Stimulated activated naive CD8-positive, alpha-beta T cell treated with anti-CD3 and anti-CD28 coated beads, Interleukin-15, amount 100 ng/mL, for 72 hours (primary cell): ENCODE data around the gene TAMALIN.

Source experiments
- ATAC-seq: fragments of 150-1000 bp; cut with Tn5 transposase; 2 replicates; pipeline ENCODE4 v1.10.0; 2021; ENCODE audit warnings: mild to moderate bottlenecking, moderate library complexity
- DNase-seq, 2 donors: peaks; one replicate each; pipeline ENCODE4 v3.0.0; 2021 to 2022
- H3K27ac Mint-ChIP-seq, 2 donors: one replicate each; pipeline ENCODE4 v1.8.0; 2022; ENCODE audit warnings: mild to moderate bottlenecking in 2 of 2, mixed read lengths in 2 of 2, moderate library complexity in 2 of 2
- H3K27me3 Mint-ChIP-seq: one replicate; pipeline ENCODE4 v1.8.0; 2022; ENCODE audit warnings: mixed read lengths
- H3K4me1 Mint-ChIP-seq: one replicate; pipeline ENCODE4 v1.8.0; 2022; ENCODE audit warnings: mild to moderate bottlenecking, mixed read lengths
- H3K4me3 Mint-ChIP-seq, 2 donors: one replicate each; pipeline ENCODE4 v1.8.0; 2022; ENCODE audit warnings: mild to moderate bottlenecking in 2 of 2, mixed read lengths in 2 of 2, moderate library complexity in 1 of 2
- H3K9me3 Mint-ChIP-seq, 2 donors: one replicate each; pipeline ENCODE4 v1.8.0; 2022; ENCODE audit warnings: mixed read lengths in 2 of 2

Gene TAMALIN

DNA sequence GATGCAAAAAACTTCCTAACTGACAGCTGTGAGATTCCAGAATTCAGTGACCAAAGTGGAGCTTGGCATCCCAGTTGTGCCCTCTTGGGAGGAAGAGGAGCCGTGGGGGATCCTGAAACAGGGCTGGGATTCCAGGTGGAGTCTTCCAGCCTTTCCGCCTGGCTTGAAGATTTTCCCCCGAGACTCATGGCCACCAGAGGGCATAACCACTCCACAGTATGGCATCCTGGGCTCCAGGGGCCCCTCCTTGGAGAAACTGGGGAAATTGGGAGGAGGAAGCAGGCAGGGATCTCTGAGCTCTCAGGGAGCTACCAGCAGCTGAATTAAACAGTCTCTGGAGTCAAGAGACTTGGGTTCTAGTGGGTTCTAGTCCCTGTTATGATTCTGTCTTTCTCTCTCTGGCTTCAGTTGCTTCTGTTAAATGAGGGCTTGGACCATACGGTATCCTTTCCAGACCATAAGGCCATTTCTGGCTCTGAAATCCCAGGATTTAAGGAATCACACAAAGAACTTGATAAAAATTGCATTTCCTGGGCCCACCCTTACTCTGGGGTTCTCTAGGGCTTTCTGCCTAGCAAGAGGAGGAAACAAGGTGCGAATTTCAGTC is 2.6 kb upstream of the TAMALIN start:
- no peak overlapping the region for H3K4me3 Mint-ChIP-seq
- peaks cover 14% of the 10 kb centered on the region for H3K27me3 Mint-ChIP-seq
- H3K4me1 Mint-ChIP-seq: peaks cover 39% of the 10 kb centered on the region
- DNase-seq (no peak), ATAC-seq (no peak)
- H3K9me3 Mint-ChIP-seq: no peaks in the 10 kb centered on the region
- peak overlapping the region in 1 of 2 donors; percentile 21 for H3K27ac Mint-ChIP-seq

DNA sequence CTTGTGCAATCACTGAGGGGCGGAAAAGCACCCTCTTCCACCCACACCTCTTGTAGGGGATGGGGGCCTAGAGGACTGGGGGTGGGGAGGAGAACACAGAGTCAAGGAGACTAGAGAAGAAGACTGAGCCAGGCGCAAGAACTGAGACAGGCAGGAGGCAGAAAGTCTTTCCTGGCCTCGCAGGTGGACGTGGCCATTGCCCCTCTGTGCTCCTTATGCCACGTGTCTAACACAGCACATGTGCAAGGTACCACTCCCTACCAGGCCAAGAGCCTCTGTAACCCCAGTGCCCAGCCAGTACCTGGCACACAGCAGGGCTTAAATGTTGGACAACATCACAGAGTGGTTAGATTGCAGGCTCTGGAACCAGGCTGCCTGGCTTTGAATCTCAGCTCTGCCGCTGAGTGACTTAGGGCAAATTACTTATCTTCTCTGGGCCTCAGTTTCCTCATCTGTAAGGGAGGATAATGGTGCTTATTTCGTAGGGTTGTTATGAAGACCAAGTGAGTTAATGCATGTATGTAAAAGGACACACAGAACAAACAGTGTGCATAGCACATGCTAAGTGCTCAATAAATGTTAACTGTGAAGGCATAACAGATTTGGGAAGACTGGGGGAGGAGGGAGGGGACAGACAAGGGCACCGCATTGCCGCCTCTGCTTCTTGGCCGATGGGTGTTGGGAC is 1.4 kb upstream of the TAMALIN start:
- H3K4me3 Mint-ChIP-seq: no peak overlapping the region
- ATAC-seq: no peak
- no peak for DNase-seq
- no peak overlapping the region for H3K27ac Mint-ChIP-seq
- peaks cover 37% of the 10 kb centered on the region for H3K4me1 Mint-ChIP-seq
- peaks cover 14% of the 10 kb centered on the region for H3K27me3 Mint-ChIP-seq
- H3K9me3 Mint-ChIP-seq: no peaks in the 10 kb centered on the region

GRCh38 chr12:52005903-52006703 is 643 bp upstream of the TAMALIN start:
- Mint-ChIP-seq H3K9me3 (no peaks in the 10 kb centered on the region), H3K4me1 (peaks cover 37% of the 10 kb centered on the region), H3K4me3 (peak overlapping the region; percentile 77 to 80), H3K27ac (peak overlapping the region in 1 of 2 donors; percentile 41), H3K27me3 (peaks cover 14% of the 10 kb centered on the region)
- ATAC-seq (peak; percentile 1), DNase-seq (no peak)

DNA sequence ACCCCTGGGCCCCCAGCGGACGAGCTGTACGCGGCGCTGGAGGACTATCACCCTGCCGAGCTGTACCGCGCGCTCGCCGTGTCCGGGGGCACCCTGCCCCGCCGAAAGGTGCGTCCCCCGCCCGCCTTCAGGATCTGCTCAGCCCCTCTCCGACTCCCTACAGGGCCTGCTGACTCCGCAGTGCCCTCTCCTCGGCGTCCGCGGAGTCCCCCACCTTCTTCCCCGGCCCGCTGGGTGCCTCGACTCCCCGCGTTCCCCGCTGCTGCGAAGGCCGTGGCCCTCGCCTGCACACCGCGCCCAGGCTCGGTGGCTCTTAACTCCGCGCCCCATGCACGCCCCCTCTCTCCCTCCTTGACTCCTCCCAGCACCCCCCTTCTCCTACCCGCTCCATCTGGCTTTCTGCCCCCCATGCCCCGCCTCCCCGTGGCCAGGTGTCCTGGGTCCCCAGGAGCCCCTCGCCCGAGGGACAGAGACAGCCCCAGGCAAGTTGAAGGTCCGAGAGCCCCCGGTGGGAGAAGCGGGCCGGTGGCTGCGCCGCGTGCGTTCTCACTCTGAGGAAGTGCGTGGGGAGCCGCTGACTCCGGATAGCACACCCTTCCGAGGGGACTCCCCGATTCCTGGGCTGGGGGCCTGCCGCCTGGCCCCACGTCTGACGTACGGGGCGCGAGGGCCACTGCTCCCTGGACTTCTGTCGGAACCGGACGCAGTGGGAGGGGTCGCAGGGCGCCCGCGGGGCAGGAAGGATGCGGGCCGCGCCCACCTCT is 594 bp downstream of the TAMALIN start:
- Mint-ChIP-seq H3K4me3 (peak overlapping the region; percentile 91 to 94), H3K9me3 (no peaks in the 10 kb centered on the region), H3K27me3 (peaks cover 14% of the 10 kb centered on the region), H3K27ac (peak overlapping the region; percentile 89 to 94), H3K4me1 (peaks cover 37% of the 10 kb centered on the region)
- peak; percentile 68 for ATAC-seq
- DNase-seq: peak; percentile 52

DNA sequence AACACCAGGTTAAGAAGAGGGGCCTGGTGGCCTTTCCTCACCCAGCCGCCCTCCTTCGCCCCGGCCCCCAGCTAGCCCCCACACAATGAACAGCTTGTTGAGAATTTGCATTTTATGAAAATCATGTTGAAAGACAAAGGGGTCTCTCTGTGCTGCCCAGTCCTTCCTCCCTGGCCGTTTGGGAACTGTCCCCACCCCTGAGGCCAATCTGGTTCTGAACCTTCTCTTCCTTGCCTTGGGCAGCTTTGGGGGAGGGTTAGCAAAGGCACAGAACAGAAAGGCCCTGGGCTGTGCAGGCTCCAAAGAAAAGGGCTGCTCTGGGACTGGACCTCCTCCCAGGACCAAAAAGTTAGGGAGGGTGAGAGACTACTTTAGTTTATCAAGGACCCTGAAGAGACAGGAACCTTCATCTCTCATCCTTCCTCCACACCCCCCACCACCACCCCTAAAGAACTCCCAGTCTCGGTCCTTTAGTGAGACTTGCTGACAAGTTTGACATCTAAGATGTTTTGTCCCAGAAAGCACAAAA is 1.3 kb downstream of the TAMALIN start:
- H3K9me3 Mint-ChIP-seq: no peaks in the 10 kb centered on the region
- ATAC-seq (no peak), DNase-seq (no peak)
- H3K27ac Mint-ChIP-seq: peak overlapping the region; percentile 85 to 89
- H3K4me1 Mint-ChIP-seq: peaks cover 37% of the 10 kb centered on the region
- H3K4me3 Mint-ChIP-seq: peak overlapping the region; percentile 91 to 94
- peaks cover 14% of the 10 kb centered on the region for H3K27me3 Mint-ChIP-seq

GRCh38 chr12:52009081-52009751 is 2.5 kb downstream of the TAMALIN start:
- ATAC-seq (no peak), DNase-seq (no peak)
- Mint-ChIP-seq H3K27me3 (peaks cover 14% of the 10 kb centered on the region), H3K4me1 (peaks cover 37% of the 10 kb centered on the region), H3K9me3 (no peaks in the 10 kb centered on the region), H3K27ac (no peak overlapping the region), H3K4me3 (no peak overlapping the region)

- H3K27me3 Mint-ChIP-seq: peaks cover 13% of the 10 kb centered on the region
- no peak overlapping the region for H3K4me3 Mint-ChIP-seq
- no peak for ATAC-seq
- peaks cover 37% of the 10 kb centered on the region for H3K4me1 Mint-ChIP-seq
- no peaks in the 10 kb centered on the region for H3K9me3 Mint-ChIP-seq
- DNase-seq: no peak
- no peak overlapping the region for H3K27ac Mint-ChIP-seq
Observed at GRCh38 chr12:52010152-52010622, 3.4 kb downstream of the TAMALIN start.

DNA sequence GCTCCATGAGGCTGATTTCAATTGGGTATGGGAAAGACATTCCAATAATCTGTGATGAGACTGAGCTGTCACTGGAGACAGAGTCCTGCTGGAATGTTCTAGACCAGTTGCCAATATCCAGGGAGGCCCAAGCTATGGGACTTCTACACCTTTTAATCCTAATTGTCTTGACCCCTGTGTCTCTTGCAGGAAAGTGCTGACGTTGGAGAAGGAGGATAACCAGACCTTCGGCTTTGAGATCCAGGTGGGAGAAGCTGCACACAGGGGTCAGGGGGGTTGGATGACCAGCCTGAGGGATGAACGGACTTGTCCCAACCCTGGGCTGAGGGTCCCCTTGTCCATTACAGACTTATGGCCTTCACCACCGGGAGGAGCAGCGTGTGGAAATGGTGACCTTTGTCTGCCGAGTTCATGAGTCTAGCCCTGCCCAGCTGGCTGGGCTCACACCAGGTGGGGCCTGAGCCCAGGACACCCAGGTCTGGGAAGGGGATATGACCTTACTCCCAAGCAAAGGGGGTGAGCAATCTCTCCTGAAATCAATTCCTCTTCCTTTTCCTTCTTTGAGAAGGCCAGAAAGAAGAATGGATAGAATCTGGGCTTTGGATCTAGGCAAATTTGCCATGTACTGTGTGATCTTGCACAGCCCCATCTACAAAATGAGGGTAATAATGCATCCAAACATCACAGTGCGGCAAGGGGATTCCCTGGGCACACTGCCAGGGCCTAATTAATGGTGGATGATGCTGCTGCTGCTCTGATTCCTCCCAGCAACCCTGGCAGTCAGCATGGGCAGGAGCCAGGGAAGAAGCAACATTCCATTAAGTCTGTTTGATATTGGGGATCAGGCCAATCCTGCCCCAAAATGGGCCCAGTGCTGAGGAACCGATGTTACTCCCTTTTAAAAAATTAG is 4.2 kb downstream of the TAMALIN start:
- Mint-ChIP-seq H3K27me3 (peaks cover 6% of the 10 kb centered on the region), H3K9me3 (no peaks in the 10 kb centered on the region), H3K27ac (no peak overlapping the region), H3K4me3 (no peak overlapping the region), H3K4me1 (peaks cover 32% of the 10 kb centered on the region)
- ATAC-seq (no peak), DNase-seq (no peak)

DNA sequence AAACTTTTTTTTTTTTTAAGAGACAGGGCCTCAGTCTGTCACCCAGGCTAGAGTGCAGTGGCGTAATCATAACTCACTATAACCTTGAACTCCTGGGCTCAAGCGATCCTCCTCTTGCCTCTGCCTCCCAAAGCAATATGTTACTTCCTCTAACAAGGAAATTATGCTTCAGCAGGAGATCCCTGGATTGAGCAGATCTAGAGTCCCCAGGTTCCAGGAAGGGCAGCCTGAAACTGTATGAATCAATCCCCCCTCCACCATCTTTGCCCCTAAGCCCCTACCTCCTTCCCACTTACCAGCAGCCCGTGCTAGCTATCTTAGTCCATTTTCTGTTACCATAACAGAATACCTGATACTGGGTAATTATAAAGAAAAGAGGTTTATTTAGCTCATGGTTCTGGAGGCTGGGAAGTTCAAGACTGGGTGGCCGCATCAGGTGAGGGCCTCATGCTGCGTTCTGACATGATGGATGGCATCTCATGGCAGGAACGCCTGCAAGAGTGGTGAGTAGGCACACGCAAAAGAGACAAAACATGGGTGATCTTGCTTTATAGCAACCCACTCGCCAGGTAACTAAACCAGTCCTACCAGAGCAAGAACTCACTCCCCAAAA is 5.0 kb downstream of the TAMALIN start:
- Mint-ChIP-seq H3K9me3 (no peaks in the 10 kb centered on the region), H3K4me1 (peaks cover 25% of the 10 kb centered on the region), H3K27ac (no peak overlapping the region), H3K27me3 (no peaks in the 10 kb centered on the region), H3K4me3 (no peak overlapping the region)
- no peak for ATAC-seq
- no peak for DNase-seq

GRCh38 chr12:52013626-52014310 is 7.0 kb downstream of the TAMALIN start:
- Mint-ChIP-seq H3K9me3 (no peaks in the 10 kb centered on the region), H3K27ac (peak overlapping the region in 1 of 2 donors; percentile 44), H3K27me3 (no peaks in the 10 kb centered on the region), H3K4me3 (no peak overlapping the region), H3K4me1 (peaks cover 7% of the 10 kb centered on the region)
- ATAC-seq (no peak), DNase-seq (no peak)

GRCh38 chr12:52014567-52015530 is 8.1 kb downstream of the TAMALIN start:
- H3K4me3 Mint-ChIP-seq: no peak overlapping the region
- H3K9me3 Mint-ChIP-seq: no peaks in the 10 kb centered on the region
- H3K27ac Mint-ChIP-seq: no peak overlapping the region
- H3K27me3 Mint-ChIP-seq: no peaks in the 10 kb centered on the region
- ATAC-seq (peak; percentile 72), DNase-seq (no peak)
- peaks cover under 1% of the 10 kb centered on the region for H3K4me1 Mint-ChIP-seq

DNA sequence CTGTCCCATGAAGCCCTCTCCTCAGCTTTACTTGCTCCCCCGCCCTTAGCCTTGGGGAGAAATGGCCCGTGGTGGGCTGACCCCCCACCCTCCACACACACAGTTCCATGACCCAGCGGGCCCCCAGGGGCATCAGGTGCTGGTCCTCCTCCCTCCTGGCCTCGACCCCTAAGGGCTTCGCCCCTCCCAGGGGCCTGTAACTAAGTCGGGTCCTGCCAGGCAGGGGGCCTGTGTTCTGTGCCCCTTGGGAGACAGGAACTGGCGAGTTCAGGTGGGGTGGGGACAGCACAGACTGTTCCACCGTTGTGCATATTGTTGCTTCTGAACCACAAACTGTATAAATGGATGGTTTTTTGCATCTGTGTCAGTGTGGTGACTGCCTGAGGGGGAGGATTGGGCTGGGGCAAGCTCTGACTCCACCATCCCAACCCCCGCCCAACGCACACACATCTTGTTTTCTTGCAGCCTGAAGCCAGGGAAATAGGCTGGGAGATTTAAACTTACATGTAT is 8.8 kb downstream of the TAMALIN start:
- Mint-ChIP-seq H3K4me3 (no peak overlapping the region), H3K4me1 (peaks cover 8% of the 10 kb centered on the region), H3K27me3 (no peaks in the 10 kb centered on the region), H3K27ac (no peak overlapping the region), H3K9me3 (no peaks in the 10 kb centered on the region)
- ATAC-seq: peak; percentile 31
- no peak for DNase-seq
